ENCODE data around the gene TBC1D21. TPM values are rescaled to one million over a fixed set of nuclear protein-coding genes. Genes with fewer than 3 reads are reported as not detected.

The TBC1D21 gene
- total and polyA plus RNA-seq, 8 donors: not detected

GRCh38 chr15:73921254-73921925 lies 48.0 kb downstream of the TBC1D21 start:
- DNase-seq (peak in 1 of 6 donors; percentile 9), FAIRE-seq (no peak), ATAC-seq (no peak)
- no peak for TF ChIP-seq CTCF (IDR thresholded peaks at IDR 0.05)
- Histone ChIP-seq H3K27me3 (no peaks in the 10 kb centered on the region), H3K27ac (no peak overlapping the region), H3K4me1 (no peaks in the 10 kb centered on the region), H3K4me3 (no peak overlapping the region), H3K36me3 (no peaks in the 10 kb centered on the region), H3K9me3 (no peaks in the 10 kb centered on the region)
- 81 to 84% methylated on average over 4 of the region's 4 CpGs for WGBS, 2 donors
- intact Hi-C loops (cut with DNase I): no loop called here

GRCh38 chr15:73922186-73923151 lies 49.1 kb downstream of the TBC1D21 start:
- intact Hi-C loops (cut with DNase I): no loop called here
- DNase-seq (peak in 1 of 6 donors; percentile 53), ATAC-seq (no peak), FAIRE-seq (no peak)
- H3K36me3 ChIP-seq: no peaks in the 10 kb centered on the region
- H3K4me1 ChIP-seq: no peaks in the 10 kb centered on the region
- H3K27me3 ChIP-seq: no peaks in the 10 kb centered on the region
- H3K9me3 ChIP-seq: no peaks in the 10 kb centered on the region
- 63% methylated on average over 19 of the region's 19 CpGs for WGBS, 2 donors
- no peak overlapping the region for H3K4me3 ChIP-seq
- no peak for TF ChIP-seq CTCF (IDR thresholded peaks at IDR 0.05)
- H3K27ac ChIP-seq: no peak overlapping the region

GRCh38 chr15:73923156-73923487 lies 49.8 kb downstream of the TBC1D21 start:
- H3K9me3 ChIP-seq: no peaks in the 10 kb centered on the region
- H3K27ac ChIP-seq: no peak overlapping the region
- whole genome bisulfite sequencing, 2 donors: 75 to 77% methylated on average over 7 of the region's 7 CpGs
- DNase-seq: peak in 1 of 6 donors; percentile 28
- no peak overlapping the region for H3K4me3 ChIP-seq
- no peaks in the 10 kb centered on the region for H3K36me3 ChIP-seq
- H3K4me1 ChIP-seq: peaks cover 0 to 2% (median 2%) of the 10 kb centered on the region in 3 donors
- FAIRE-seq: no peak
- no peaks in the 10 kb centered on the region for H3K27me3 ChIP-seq
- intact Hi-C loops (cut with DNase I): no loop called here
- no peak for TF ChIP-seq CTCF (IDR thresholded peaks at IDR 0.05)
- ATAC-seq: no peak

GRCh38 chr15:73923488-73924164 lies 50.3 kb downstream of the TBC1D21 start:
- DNase-seq (peak in 1 of 6 donors; percentile 29), FAIRE-seq (no peak), ATAC-seq (no peak)
- WGBS, 2 donors: 79 to 83% methylated on average over 6 of the region's 6 CpGs
- peak overlapping the region in 1 of 4 donors; percentile 11 for H3K27ac ChIP-seq
- H3K9me3 ChIP-seq: no peaks in the 10 kb centered on the region
- H3K4me3 ChIP-seq: no peak overlapping the region
- TF ChIP-seq CTCF (IDR thresholded peaks at IDR 0.05): no peak
- H3K36me3 ChIP-seq: no peaks in the 10 kb centered on the region
- peaks cover 0 to 6% (median 5%) of the 10 kb centered on the region in 3 donors for H3K4me1 ChIP-seq
- H3K27me3 ChIP-seq: no peaks in the 10 kb centered on the region
- intact Hi-C loops (cut with DNase I): no loop called here

Data from pancreas (tissue), 10 donors.